NCI-H2029 treated with DMSO at 0.1 percent for 48 hours (cell line): ENCODE data around the gene GATAD2A.
A peak's percentile ranks its signal among the peaks of the same experiment; 100 is the strongest.

Experiments used
- DNase-seq: peaks from one replicate; lab custom pipeline; 2025; lab: John Stamatoyannopoulos, UW

The GATAD2A gene

GRCh38 chr19:19490214-19490968, 84.9 kb downstream of the GATAD2A start:
- peak; percentile 61 for DNase-seq

GRCh38 chr19:19491321-19492025, 86.0 kb downstream of the GATAD2A start:
- DNase-seq: no peak

- DNase-seq: no peak
These were observed 86.6 kb downstream of the GATAD2A start for GRCh38 chr19:19492026-19492610.

GRCh38 chr19:19493841-19494546, 88.5 kb downstream of the GATAD2A start:
- DNase-seq: no peak

GRCh38 chr19:19495614-19496603, 90.4 kb downstream of the GATAD2A start:
- no peak for DNase-seq

- no peak for DNase-seq
These were observed 92.9 kb downstream of the GATAD2A start for GRCh38 chr19:19498255-19498991.

GRCh38 chr19:19499272-19499995, 94.0 kb downstream of the GATAD2A start:
- DNase-seq: no peak

- no peak for DNase-seq
These were observed 95.6 kb downstream of the GATAD2A start for GRCh38 chr19:19500975-19501644.

- DNase-seq: no peak
These were observed 96.3 kb downstream of the GATAD2A start for GRCh38 chr19:19501798-19502197.

- DNase-seq: no peak
These were observed 96.8 kb downstream of the GATAD2A start for GRCh38 chr19:19502281-19502680.

- no peak for DNase-seq
These were observed 97.5 kb downstream of the GATAD2A start for GRCh38 chr19:19502808-19503602.

- DNase-seq: no peak
These were observed 99.5 kb downstream of the GATAD2A start for GRCh38 chr19:19504754-19505668.

GRCh38 chr19:19505669-19506326, 100.3 kb downstream of the GATAD2A start:
- DNase-seq: no peak

- DNase-seq: no peak
These were observed 101.1 kb downstream of the GATAD2A start for GRCh38 chr19:19506592-19506991.

- DNase-seq: no peak
These were observed 101.9 kb downstream of the GATAD2A start for GRCh38 chr19:19507354-19507753.

- DNase-seq: no peak
These were observed 102.7 kb downstream of the GATAD2A start for GRCh38 chr19:19508217-19508616.

- DNase-seq: no peak
These were observed 105.0 kb downstream of the GATAD2A start for GRCh38 chr19:19510432-19510831.
